CD14-positive monocyte (primary cell): ENCODE measurements around the gene JARID2. TPM values are rescaled to one million over a fixed set of nuclear protein-coding genes. Genes with fewer than 3 reads are reported as not detected.
A peak's percentile ranks its signal among the peaks of the same experiment; 100 is the strongest.

ENCODE experiments used
- DNase-seq, 3 donors: peaks; one replicate each; pipeline ENCODE4 v3.0.0-alpha.2; 2011 to 2022
- H2AFZ ChIP-seq: 2 replicates; pipeline ENCODE4 v1.6.0; 2012; ENCODE audit warnings: mild to moderate bottlenecking, low read depth, low read length, inconsistent platforms; ENCODE audit not compliant: insufficient read depth, poor library complexity, severe bottlenecking
- H3K27ac ChIP-seq, 2 donors: 1 replicate in 1 of 2; 2 replicates in 1 of 2; pipeline ENCODE4 v1.5.1; 2012 to 2013; ENCODE audit warnings: low read length in 2 of 2, control low read depth in 1 of 2, inconsistent platforms in 1 of 2, low read depth in 1 of 2, mild to moderate bottlenecking in 1 of 2
- H3K27me3 ChIP-seq, 2 donors: one replicate each; pipeline versions ENCODE4 v1.6.0 to v1.6.1; 2011 to 2013; ENCODE audit warnings: low read length in 2 of 2; ENCODE audit not compliant: control insufficient read depth in 2 of 2, insufficient read depth in 2 of 2
- H3K36me3 ChIP-seq, 2 donors: replicated peaks in 1 of 2; 1 replicate in 1 of 2; 2 replicates in 1 of 2; pipeline versions ENCODE4 v1.5.1 to v1.6.1; 2012 to 2013; ENCODE audit warnings: low read length in 2 of 2, control low read depth in 1 of 2, inconsistent platforms in 1 of 2, mild to moderate bottlenecking in 1 of 2; ENCODE audit not compliant: insufficient read depth in 2 of 2, control insufficient read depth in 1 of 2
- H3K4me1 ChIP-seq, 2 donors: 1 replicate in 1 of 2; 2 replicates in 1 of 2; pipeline versions ENCODE4 v1.5.1 to v1.6.1; 2012 to 2013; ENCODE audit warnings: low read length in 2 of 2, control low read depth in 1 of 2, inconsistent platforms in 1 of 2, mild to moderate bottlenecking in 1 of 2, moderate library complexity in 1 of 2; ENCODE audit not compliant: insufficient read depth in 2 of 2, control insufficient read depth in 1 of 2
- H3K4me2 ChIP-seq: replicated peaks from 2 replicates; pipeline ENCODE3; 2012; ENCODE audit warnings: low read length, moderate library complexity, mild to moderate bottlenecking; ENCODE audit not compliant: poor library complexity, severe bottlenecking; ENCODE audit errors: extremely low read depth
- H3K4me3 ChIP-seq, 3 experiments: fragments of 200-600 bp in 1 of 3; sonication (generic) in 1 of 3; replicated peaks in 1 of 3; 1 replicate in 2 of 3; 2 replicates in 1 of 3; pipeline ENCODE4 v1.5.1; 2011 to 2013; ENCODE audit warnings: low read length in 3 of 3, mild to moderate bottlenecking in 3 of 3, control low read depth in 2 of 3, low read depth in 2 of 3, inconsistent platforms in 1 of 3, moderate library complexity in 1 of 3
- H3K79me2 ChIP-seq: 2 replicates; pipeline ENCODE4 v1.6.0; 2012; ENCODE audit warnings: mild to moderate bottlenecking, control low read depth, inconsistent platforms, low read length, moderate library complexity; ENCODE audit not compliant: insufficient read depth
- H3K9ac ChIP-seq: 2 replicates; pipeline ENCODE4 v1.6.0; 2017; ENCODE audit warnings: low read length, mild to moderate bottlenecking; ENCODE audit not compliant: insufficient read depth, poor library complexity, severe bottlenecking
- H3K9me3 ChIP-seq, 2 donors: replicated peaks in 1 of 2; 1 replicate in 1 of 2; 2 replicates in 1 of 2; pipeline versions ENCODE4 v1.5.1 to v1.6.1; 2012 to 2013; ENCODE audit warnings: low read length in 2 of 2, control low read depth in 1 of 2; ENCODE audit not compliant: control insufficient read depth in 1 of 2, insufficient read depth in 1 of 2
- H4K20me1 ChIP-seq: 2 replicates; pipeline ENCODE4 v1.6.0; 2012; ENCODE audit warnings: mild to moderate bottlenecking, low read length, control low read depth, moderate library complexity; ENCODE audit not compliant: insufficient read depth
- H3K27ac Mint-ChIP-seq, 7 donors: one replicate each; pipeline ENCODE4 v1.8.0; 2020; ENCODE audit warnings: mild to moderate bottlenecking in 7 of 7, mixed read lengths in 7 of 7, moderate library complexity in 6 of 7, inconsistent platforms in 2 of 7
- H3K27me3 Mint-ChIP-seq, 3 donors: one replicate each; pipeline ENCODE4 v1.8.0; 2021 to 2022; ENCODE audit warnings: low read depth in 3 of 3, mild to moderate bottlenecking in 3 of 3, mixed read lengths in 3 of 3, moderate library complexity in 3 of 3, inconsistent platforms in 1 of 3
- H3K36me3 Mint-ChIP-seq, 2 donors: one replicate each; pipeline ENCODE4 v1.8.0; 2020; ENCODE audit warnings: mixed read lengths in 2 of 2, inconsistent platforms in 1 of 2, mild to moderate bottlenecking in 1 of 2
- H3K4me1 Mint-ChIP-seq: one replicate; pipeline ENCODE4 v1.8.0; 2020; ENCODE audit warnings: mild to moderate bottlenecking, mixed read lengths
- H3K4me3 Mint-ChIP-seq, 2 donors: one replicate each; pipeline ENCODE4 v1.8.0; 2020; ENCODE audit warnings: mild to moderate bottlenecking in 2 of 2, mixed read lengths in 2 of 2, moderate library complexity in 1 of 2
- H3K9me3 Mint-ChIP-seq, 7 donors: one replicate each; pipeline ENCODE4 v1.8.0; 2020 to 2022; ENCODE audit warnings: mixed read lengths in 7 of 7, mild to moderate bottlenecking in 6 of 7, moderate library complexity in 6 of 7, inconsistent platforms in 2 of 7
- CTCF ChIP-seq: fragments of 200-600 bp; IDR thresholded peaks from one replicate; pipeline ENCODE4 v1.8.0; 2022; ENCODE audit warnings: antibody characterized with exemption, mild to moderate bottlenecking
- WGBS: methylation state at CpG from one replicate; pipeline ENCODE4 v1.1.5; 2013; ENCODE audit warnings: missing lambda C conversion rate; ENCODE audit not compliant: insufficient coverage; 5-methylcytosine and 5-hydroxymethylcytosine counted together
- intact Hi-C, 2 donors: fragments of 100-400 bp; cut with micrococcal nuclease; formaldehyde crosslinking; loops; one replicate each; pipeline versions ENCODE4 v1.15.0 to v1.15.1; 2023
- polyA plus RNA-seq, 3 donors: library from polyadenylated mRNA; depleted of rRNA in 1 of 3; unstranded in 2 of 3; stranded (reverse) in 1 of 3; fragments of 300-500 nt in 2 of 3; fragments of >200 nt in 1 of 3; fragmentation: Illumina TruSeq in 2 of 3; gene quantifications; 1 replicate in 2 of 3; 2 replicates in 1 of 3; pipeline ENCODE4 v1.2.3, GENCODE V29; 2012 to 2021

Gene JARID2
- polyA plus RNA-seq, 3 donors, result 6.8 to 17.5 (median 12.5) TPM

DNA sequence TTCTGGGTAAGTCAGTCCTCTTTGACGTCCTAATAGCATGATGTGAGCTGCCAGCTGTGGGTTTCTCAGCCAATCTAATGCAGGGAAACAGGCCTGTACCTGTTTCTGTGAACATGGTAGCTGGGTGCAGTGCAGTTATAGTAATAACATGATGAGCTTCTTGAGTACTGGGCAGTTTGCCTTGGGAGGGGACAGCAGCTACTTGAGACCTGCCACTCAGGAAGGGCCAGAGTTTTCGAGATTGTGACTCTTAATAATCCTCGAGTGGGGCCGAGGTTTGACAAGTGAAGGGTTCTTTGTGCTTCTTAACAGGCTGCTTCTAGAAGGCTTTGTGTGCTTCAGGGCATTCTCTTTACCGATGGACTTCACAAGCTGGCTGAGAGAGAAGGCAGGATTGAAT lies 180.1 kb downstream of the JARID2 start:
- peaks cover 99% of the 10 kb centered on the region for H4K20me1 ChIP-seq
- Mint-ChIP-seq H3K27ac (peak overlapping the region; percentile 43 to 98 (median 94)), H3K9me3 (no peaks in the 10 kb centered on the region), H3K4me1 (peaks cover 90% of the 10 kb centered on the region), H3K36me3 (peaks cover 45 to 49% of the 10 kb centered on the region in 2 donors), H3K4me3 (no peak overlapping the region), H3K27me3 (peaks cover 0 to 1% (median 0%) of the 10 kb centered on the region in 3 donors)
- H3K4me2 ChIP-seq, result no peak overlapping the region
- no peaks in the 10 kb centered on the region for H3K27me3 ChIP-seq
- TF ChIP-seq CTCF, result no peak
- no peak overlapping the region for H3K4me3 ChIP-seq
- DNase-seq, result no peak
- no peak overlapping the region for H2AFZ ChIP-seq
- H3K4me1 ChIP-seq, result peaks cover 77 to 85% of the 10 kb centered on the region in 2 donors
- H3K27ac ChIP-seq, result peak overlapping the region; percentile 15 to 91
- H3K36me3 ChIP-seq, result no peaks in the 10 kb centered on the region
- H3K9ac ChIP-seq, result no peak overlapping the region
- intact Hi-C loops, result loop anchor here (5.0 to 10.0 kb wide), 2 partner anchors 44 to 61 kb away; no protein-coding TSS in a partner anchor
- WGBS, result 95% methylated on average over 2 of the region's 5 CpGs
- no peaks in the 10 kb centered on the region for H3K9me3 ChIP-seq
- peaks cover 100% of the 10 kb centered on the region for H3K79me2 ChIP-seq

DNA sequence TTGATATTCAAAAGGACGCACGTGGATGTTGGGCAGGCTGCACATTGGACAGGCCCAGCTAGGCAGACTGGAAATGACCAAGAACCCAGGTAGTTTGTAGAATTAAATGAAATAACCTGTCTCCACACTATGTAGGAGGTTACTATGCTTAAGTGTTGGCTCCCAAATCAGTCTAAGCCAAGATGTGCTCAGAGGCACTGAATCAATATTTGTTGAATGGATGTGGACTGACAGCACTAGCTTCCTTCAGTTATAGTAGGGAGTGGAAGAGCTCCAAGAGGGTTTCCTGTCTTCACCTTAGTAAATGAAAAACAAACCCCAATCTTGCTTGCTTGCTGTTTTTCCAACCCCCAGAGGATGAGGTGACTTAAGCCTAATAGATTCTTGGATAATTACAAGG lies 180.5 kb downstream of the JARID2 start:
- H3K27ac Mint-ChIP-seq, result peak overlapping the region; percentile 43 to 98 (median 94)

More for the DNA sequence above, 180.5 kb downstream of the JARID2 start:
- Mint-ChIP-seq H3K9me3 (no peaks in the 10 kb centered on the region), H3K36me3 (peaks cover 48 to 53% of the 10 kb centered on the region in 2 donors), H3K4me1 (peaks cover 90% of the 10 kb centered on the region), H3K4me3 (no peak overlapping the region), H3K27me3 (peaks cover 0 to 1% (median 0%) of the 10 kb centered on the region in 3 donors)
- Histone ChIP-seq H3K27ac (peak overlapping the region; percentile 15 to 91), H3K4me2 (peak overlapping the region; percentile 68), H3K9me3 (no peaks in the 10 kb centered on the region), H3K79me2 (peaks cover 100% of the 10 kb centered on the region), H2AFZ (no peak overlapping the region), H3K4me1 (peaks cover 77 to 85% of the 10 kb centered on the region in 2 donors), H4K20me1 (peaks cover 99% of the 10 kb centered on the region), H3K36me3 (no peaks in the 10 kb centered on the region), H3K9ac (no peak overlapping the region), H3K27me3 (no peaks in the 10 kb centered on the region), H3K4me3 (no peak overlapping the region)
- DNase-seq, result no peak
- intact Hi-C loops, result loop anchor here (5.0 to 10.0 kb wide), 2 partner anchors 44 to 62 kb away; no protein-coding TSS in a partner anchor
- no peak for TF ChIP-seq CTCF
- WGBS, result no CpG with 5 or more reads among the region's 2 CpGs
